Stimulated activated CD4-positive, alpha-beta T cell treated with anti-CD3 and anti-CD28 coated beads, Interleukin-15, amount 100 ng/mL, for 1 hour (primary cell): ENCODE data around the gene FOXO3.
"Not testable (repeated sequence)": the region's sequence is repeated elsewhere in the genome, so short reads cannot be mapped to it uniquely, and the experiment has no call there.

Experiments
- DNase-seq, 2 donors: peaks; one replicate each; pipeline ENCODE4 v3.0.0-alpha.2; 2020; ENCODE audit warnings: low read depth in 1 of 2, low spot score in 1 of 2

The FOXO3 gene

DNA sequence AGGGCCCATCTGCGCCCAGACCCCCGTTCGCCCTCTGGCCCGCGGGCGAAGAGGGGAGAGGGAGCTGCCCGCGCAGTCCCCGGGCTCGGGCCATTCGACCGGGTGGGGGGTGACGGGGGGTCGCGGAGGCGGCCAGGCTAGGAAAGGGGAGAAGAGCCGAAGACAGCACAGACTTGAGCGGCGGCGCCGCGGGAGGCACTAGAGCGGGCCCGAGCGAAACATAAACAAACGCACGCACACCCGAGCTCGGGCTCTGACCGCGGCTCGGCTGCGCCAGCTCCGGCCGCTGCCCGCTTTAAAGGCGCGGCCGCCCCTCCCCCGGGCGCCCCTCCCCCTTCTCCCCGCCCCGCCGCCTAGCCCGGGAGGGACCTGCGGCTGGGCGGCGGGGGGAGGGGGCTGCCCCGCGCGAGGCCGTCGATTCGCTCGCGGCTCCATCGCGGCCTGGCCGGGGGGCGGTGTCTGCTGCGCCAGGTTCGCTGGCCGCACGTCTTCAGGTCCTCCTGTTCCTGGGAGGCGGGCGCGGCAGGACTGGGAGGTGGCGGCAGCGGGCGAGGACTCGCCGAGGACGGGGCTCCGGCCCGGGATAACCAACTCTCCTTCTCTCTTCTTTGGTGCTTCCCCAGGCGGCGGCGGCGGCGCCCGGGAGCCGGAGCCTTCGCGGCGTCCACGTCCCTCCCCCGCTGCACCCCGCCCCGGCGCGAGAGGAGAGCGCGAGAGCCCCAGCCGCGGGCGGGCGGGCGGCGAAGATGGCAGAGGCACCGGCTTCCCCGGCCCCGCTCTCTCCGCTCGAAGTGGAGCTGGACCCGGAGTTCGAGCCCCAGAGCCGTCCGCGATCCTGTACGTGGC lies at the start of gene FOXO3:
FOXO3 (plus strand) TSS at position 455 of the 846 bp plus-strand sequence; CDS start at position 747, 292 bp downstream.
- peak; percentile 41 to 51 for DNase-seq

GRCh38 chr6:108518714-108519576 lies 41.8 kb upstream of the FOXO3 start:
- no peak for DNase-seq

DNA sequence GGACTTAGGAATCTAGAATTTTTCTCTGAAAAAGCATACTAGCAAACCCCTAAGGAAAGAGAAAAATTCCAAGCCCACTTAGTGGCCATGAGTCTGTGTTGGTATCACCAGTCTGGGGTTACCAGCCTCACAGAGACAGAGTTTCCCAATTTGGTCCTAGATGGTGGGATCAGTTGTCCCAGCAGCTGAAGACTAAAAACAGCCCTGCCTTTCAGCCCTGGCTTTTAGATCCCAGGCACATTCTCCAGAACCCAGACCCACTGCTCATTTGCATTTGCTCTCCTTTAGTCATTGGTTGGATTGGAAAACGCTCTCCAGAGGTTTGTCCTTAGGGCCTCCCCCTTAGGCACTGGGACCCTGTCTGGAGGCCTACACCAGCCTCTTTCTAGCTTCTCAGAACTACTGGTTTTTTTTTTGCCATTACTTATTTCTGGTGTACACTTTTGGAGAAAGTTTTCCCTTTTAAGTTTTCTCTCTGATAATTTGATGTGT lies 39.1 kb upstream of the FOXO3 start:
- DNase-seq = no peak

DNA sequence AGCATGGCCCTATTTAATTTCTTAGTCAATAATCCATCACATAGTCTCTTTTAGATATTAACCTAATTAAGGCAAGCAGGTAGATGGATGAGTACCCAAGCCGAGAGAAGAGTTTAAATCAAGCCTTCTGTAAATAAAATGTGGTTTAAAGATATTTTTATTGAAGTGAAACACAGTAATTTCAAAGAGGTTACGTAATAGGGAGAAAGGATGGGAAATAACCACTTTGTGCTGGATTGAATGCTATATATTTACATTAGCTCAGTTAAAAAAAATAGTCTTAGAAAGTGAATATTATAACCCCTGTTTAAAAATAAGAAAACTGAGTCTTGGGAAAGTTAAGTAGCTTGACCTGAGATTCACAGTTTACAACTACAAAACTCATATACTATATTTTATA lies 37.0 kb upstream of the FOXO3 start:
- no peak for DNase-seq

GRCh38 chr6:108524528-108525248 lies 36.0 kb upstream of the FOXO3 start:
- DNase-seq = no peak

DNA sequence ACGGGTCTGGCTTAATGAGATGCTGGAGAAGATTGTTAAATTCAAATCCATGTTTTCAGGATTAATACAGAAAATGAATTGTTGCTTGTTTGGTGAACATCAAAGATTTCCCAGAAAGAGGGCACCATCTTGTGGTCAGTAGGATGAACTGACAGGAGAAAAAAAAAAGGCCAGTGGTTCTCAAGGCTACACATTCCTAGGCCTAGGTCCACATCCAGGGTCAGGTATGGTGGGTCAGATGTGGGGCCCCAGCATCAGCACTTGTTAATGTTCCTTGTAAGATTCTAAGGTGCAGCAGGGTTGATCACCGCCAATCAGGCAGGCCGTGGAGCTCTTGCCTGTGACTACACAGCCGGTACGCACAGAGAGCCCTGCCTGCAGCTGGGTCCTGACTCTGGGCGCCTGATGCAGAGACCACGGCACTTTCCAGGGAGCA lies 34.0 kb upstream of the FOXO3 start:
- DNase-seq = no peak

DNA sequence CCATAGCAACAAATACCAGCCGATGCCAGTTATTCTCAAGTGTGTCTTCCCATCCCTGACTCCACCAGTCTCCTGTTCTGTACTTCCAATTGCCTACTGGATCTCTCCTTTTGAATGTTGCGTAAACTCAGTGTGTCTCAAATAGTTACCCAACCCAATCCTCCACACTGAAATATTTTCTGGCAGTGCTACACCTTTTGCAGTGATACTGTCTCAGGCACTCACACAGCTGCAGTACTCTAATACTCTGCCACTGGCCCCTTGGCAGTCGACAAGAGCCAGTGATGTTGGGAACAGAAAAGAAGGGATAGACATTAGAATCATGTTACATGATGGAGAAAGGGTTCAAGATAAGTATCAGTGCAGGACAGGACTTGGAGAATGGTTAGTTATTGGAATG lies 31.8 kb upstream of the FOXO3 start:
- DNase-seq = no peak

- DNase-seq = no peak
Observed at GRCh38 chr6:108531332-108531731, 29.4 kb upstream of the FOXO3 start.

- DNase-seq = no peak
Observed at GRCh38 chr6:108535114-108535742, 25.5 kb upstream of the FOXO3 start.

GRCh38 chr6:108535920-108536535 lies 24.7 kb upstream of the FOXO3 start:
- DNase-seq = not testable (repeated sequence)

DNA sequence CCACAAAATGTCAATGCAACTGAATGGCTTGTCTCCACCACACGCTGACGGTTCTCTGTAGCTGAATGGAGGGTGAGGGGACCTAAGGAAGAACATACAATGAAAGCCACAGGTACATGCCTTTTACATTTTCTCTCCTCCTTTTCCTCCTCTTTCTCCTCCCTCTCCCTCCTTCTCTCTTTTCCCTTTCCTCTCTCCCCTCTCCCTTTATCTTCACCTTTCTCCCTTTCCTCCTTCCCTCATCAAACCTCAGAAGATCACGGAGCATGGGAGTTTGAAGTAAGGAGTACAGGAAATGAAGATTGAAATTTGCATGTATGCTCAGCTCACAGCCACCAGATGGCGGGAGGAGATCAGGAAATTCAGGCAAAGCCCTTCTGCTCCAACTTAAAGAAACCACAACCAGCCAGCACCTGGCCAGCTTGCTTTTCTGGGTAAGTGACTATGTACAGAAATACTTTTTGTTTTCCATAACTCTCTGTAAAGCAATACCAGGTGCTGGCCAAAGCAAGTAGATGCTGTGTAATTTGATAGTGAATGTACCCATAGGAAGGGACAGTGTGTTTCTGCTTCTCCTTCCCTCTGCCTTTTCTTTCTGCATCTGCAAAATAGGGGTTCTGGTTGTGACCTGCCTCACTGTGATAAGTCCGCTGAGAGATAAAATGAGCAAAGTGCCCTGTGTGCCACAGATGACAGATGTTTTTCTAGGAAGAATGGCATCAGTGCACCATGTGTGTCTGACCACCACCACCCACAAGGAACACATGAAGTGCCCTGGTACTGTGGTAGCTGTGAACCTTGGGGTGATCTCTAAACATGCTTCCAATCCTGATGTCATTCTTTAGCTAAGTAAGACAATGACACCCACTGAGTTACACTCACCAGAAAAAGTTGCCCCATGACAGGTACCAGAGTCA lies 18.6 kb upstream of the FOXO3 start:
- DNase-seq = peak; percentile 32 to 33

- DNase-seq = no peak
Observed at GRCh38 chr6:108543175-108543940, 17.4 kb upstream of the FOXO3 start.

DNA sequence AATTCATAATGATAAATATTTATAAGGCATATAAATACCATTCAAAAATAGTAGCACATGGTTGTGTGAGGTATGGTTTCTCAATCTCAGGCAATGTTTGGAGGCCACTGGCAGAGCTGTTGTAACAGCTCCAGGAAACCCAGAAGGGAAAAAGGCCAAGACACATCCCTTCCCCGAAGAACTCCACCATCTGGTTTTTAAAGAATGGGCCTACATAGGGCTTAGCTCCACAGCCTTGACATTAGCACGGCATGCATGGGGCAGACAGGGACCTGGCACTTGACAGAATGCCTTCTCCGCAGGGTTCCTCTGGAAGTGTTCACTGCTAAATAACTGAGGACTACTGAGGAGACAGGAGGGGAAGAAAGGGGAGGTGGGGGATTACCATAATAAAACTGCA lies 16.1 kb upstream of the FOXO3 start:
- no peak for DNase-seq

DNA sequence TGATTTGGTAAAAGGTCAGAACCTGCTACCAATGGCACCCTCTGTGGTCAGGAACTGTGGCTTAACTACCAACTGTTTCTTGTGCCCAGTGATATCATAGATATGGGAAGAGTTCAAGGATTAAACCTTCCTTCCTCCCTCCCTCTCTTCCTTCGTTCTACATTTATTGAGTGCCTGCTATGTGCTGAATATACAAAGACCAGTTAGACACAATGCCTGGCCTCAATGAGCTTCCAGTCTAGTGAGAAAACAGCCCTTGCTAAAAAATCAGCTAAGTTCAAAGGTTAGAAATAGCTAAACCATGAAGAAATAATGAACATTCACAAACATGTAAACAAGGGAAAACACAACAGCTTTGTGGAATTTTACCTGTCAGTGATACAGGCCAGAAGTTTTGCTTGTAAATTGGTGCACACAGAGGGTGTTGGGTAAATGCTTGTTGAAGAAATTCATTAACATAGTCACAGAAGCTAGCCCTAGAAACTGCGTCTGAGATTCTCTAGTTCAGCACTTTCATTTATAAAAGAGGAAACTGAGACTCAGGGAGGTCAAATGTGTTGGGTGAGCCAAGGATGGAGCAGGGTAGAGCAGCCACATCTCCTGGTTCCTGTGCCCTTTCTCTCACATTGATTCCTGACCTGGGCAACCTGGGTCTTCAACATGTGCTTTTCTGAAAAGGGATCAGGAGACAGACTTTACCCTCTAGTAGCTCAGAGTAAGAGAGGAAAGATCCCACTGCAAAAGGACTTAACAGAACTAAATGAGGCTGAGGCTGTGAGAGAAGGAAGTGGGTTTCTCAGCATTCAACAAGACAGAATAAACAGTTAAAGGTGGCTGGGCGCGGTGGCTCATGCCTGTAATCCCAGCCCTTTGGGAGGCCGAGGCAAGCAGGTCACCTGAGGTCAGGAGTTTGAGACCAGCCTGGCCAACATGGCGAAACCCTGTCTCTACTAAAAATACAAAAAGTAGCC lies 14.4 kb upstream of the FOXO3 start:
- DNase-seq = no peak

GRCh38 chr6:108549241-108549640 lies 11.5 kb upstream of the FOXO3 start:
- no peak for DNase-seq

GRCh38 chr6:108549741-108550140 lies 11.0 kb upstream of the FOXO3 start:
- DNase-seq = no peak

DNA sequence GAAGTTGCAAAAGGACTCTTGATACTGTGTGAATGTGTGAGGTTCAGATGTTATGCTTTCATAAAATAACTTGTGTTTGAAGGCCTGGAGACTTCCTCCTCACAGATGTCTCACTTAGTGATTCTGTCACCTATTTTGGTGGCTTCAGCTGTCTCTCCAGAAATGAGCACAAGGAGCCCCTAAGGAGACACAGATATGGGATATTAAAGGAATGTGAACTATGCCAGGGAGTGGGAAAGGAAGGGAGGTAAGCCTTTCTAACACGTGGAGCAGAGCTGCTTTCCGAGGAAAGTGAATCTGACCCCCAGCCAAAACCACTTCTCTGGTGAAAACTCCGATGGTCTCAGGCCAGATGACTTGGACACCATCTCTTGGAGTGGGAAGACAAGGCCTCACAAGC lies 10.5 kb upstream of the FOXO3 start:
- no peak for DNase-seq
